MV-4-11 (cell line): ENCODE data around the gene ATXN7.

Source experiments
- DNase-seq: peaks from one replicate; lab custom pipeline; 2025; lab: John Stamatoyannopoulos, UW

The ATXN7 gene

DNA sequence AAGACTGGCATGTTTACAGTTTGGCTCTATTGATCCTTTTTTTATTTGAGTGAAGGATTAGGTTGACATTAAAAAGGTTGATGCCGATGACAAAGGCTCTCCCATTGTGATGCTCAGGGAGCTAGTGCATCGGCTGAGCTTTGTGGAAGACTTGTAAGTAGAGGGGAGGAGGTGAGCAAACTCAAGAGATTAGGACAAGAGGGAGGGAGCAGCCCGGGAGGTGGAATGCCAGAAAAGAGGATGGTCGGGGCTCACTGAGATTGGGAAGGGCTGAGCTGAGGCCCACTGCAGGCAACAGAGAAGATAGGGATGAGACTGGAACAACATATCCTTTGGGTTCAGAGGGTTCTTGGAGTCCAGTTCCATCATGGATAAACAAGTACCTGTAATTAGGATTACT lies 186.2 kb downstream of the ATXN7 start:
- DNase-seq = no peak
